GM19023 (cell line): ENCODE measurements around the gene CELA2A.
"Not testable (repeated sequence)": the region's sequence is repeated elsewhere in the genome, so short reads cannot be mapped to it uniquely, and the experiment has no call there.

Experiments
- ATAC-seq: cut with Tn5 transposase; IDR thresholded peaks from one replicate; pipeline ENCODE4 v1.9.1; 2021; ENCODE audit warnings: mild to moderate bottlenecking, moderate library complexity; ENCODE audit not compliant: unreplicated experiment

The CELA2A gene

GRCh38 chr1:15424981-15425380 is 31.6 kb upstream of the CELA2A start:
- no peak for ATAC-seq

DNA sequence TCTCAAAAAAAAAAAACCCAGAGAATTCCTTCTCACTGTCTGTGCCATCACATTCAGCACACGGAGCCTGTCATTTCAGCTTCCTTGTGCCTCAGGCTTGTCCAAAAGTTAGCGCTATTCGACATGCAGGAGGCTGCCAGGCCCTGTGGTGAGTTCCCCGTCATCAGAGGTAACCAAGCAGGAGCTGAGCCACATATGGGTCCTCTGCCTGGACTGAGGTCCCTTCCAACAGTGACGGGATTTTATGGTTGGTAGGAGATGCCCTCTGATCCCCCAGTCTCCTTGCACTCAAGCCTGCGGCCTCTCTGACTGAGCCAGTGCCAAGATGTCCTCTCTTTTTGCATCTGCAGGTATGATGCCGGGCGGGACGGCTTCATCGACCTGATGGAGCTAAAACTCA is 31.0 kb upstream of the CELA2A start:
- no peak for ATAC-seq

GRCh38 chr1:15425958-15426357 is 30.6 kb upstream of the CELA2A start:
- ATAC-seq: no peak

GRCh38 chr1:15426492-15427279 is 29.8 kb upstream of the CELA2A start:
- ATAC-seq: no peak

GRCh38 chr1:15427280-15427666 is 29.3 kb upstream of the CELA2A start:
- no peak for ATAC-seq

DNA sequence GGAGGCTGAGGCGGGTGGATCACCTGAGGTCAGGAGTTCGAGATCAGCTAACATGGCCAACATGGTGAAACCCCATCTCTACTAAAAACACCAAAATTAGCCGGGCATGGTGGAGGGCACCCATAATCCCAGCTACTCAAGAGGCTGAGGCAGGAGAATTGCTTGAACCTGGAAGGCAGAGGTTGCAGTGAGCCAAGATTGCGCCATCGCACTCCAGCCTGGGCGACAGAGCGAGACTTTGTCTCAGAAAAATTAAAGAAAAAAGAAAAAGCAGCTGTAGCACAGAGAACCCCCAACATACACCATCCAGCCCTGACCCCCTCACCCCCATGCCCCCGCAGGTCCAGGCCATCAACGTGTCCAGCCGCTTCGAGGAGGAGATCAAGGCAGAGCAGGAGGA is 28.3 kb upstream of the CELA2A start:
- ATAC-seq: not testable (repeated sequence)

GRCh38 chr1:15428815-15429435 is 27.6 kb upstream of the CELA2A start:
- ATAC-seq: no peak

DNA sequence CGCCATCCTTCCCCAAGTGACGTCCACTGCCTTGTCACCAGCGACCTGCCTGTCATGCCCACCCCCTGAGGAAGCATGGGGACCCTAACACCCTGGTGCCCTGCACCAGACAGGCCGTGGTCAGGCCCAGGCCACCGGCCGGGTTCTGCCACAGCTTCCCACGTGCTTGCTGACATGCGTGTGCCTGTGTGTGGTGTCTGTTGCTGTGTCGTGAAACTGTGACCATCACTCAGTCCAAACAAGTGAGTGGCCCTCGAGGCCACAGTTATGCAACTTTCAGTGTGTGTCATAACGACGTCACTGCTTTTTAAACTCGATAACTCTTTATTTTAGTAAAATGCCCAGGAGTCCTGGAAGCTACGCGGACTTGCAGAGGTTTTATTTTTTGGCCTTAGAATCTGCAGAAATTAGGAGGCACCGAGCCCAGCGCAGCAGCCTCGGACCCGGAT is 26.8 kb upstream of the CELA2A start:
- ATAC-seq: no peak

GRCh38 chr1:15430787-15431570 is 25.6 kb upstream of the CELA2A start:
- no peak for ATAC-seq

DNA sequence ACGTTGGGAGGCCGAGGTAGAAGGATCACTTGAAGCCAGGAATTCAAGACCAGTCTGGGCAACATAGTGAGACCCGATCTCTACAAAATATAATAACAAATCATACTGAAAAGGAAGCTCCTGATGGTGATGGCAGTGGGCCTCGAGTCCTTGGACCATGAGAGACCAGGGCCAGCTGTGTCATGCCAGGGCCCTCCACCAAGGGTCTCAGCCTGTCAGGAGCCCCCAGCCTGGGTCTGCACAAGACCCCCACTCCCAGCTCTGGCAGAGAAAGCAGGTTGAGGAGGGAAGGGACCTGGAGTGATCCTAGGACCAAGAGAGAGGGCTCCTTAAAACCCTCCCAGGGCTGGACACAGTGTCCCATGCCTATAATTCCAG is 25.0 kb upstream of the CELA2A start:
- ATAC-seq: no peak

GRCh38 chr1:15432324-15432723 is 24.2 kb upstream of the CELA2A start:
- no peak for ATAC-seq

GRCh38 chr1:15433471-15433870 is 23.1 kb upstream of the CELA2A start:
- no peak for ATAC-seq

DNA sequence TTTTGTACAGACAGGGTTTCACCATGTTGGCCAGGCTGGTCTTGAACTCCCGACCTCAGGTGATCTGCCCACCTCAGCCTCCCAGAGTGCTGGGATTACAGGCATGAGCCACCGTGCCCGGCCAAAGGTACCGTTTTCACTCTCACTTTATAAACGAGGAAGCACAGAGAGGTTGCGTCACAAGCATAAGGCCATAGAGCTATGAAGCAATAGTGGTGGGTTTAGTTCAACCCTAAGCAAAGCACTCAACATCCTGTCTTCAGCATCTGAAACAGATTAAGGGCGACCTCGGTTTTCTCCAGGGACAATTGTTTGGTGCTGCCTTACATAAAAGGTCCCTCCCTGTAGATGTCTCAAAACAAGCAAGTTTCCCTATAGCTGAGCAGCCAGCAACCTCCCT is 21.8 kb upstream of the CELA2A start:
- ATAC-seq: not testable (repeated sequence)

GRCh38 chr1:15435239-15436077 is 21.1 kb upstream of the CELA2A start:
- no peak for ATAC-seq

DNA sequence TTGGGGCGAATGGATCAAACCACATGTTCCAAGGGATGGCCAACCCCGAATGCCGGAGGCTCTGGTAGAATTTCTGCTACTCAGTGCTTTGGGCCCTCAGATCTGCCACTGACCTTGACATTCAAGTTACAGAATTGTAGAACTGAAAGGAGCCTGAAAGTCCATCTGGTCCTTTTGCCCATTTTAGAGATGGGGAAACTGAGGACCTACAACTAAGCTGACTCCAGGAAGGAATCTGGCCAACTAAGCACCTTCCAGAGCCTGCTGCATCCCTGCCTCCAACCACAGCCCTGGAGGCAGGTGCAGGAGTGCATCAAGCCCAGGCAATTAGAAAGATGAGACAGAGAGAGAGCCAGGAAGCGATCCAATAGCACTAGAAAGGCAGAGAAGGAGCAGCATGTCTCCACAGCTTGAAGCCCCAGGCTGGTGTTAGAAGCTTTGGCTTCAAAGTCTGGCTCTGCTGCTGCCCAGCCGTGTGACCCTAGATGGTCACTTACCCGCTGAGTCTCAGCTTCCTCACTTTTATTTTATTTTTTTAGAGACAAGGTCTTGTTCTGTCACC is 19.6 kb upstream of the CELA2A start:
- ATAC-seq: no peak

- ATAC-seq: no peak
Observed at GRCh38 chr1:15439325-15439724, 17.2 kb upstream of the CELA2A start.

DNA sequence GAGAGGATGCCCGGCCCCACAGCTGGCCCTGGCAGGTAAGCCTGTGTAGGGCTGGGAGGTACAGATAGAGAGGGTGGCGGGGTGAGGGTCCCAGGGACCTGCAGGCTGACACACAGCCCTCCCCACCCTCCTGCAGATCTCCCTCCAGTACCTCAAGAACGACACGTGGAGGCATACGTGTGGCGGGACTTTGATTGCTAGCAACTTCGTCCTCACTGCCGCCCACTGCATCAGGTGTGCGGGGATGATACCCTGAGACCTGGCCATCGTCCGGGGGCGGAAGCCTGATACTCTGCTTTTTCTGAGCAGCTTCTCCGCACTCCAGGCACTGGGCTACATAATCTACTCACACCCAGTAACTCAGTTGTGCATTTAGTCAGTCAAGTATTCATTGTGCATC is 16.2 kb upstream of the CELA2A start:
- ATAC-seq: no peak

- ATAC-seq: no peak
Observed at GRCh38 chr1:15441247-15441646, 15.3 kb upstream of the CELA2A start.

GRCh38 chr1:15442119-15442518 is 14.4 kb upstream of the CELA2A start:
- ATAC-seq: no peak

GRCh38 chr1:15442759-15443158 is 13.8 kb upstream of the CELA2A start:
- no peak for ATAC-seq

- no peak for ATAC-seq
Observed at GRCh38 chr1:15443281-15443680, 13.3 kb upstream of the CELA2A start.
